Activated CD8-positive, alpha-beta memory T cell treated with anti-CD3 and anti-CD28 coated beads, Interleukin-2, amount 50 U/mL, for 24 hours (primary cell): ENCODE measurements around the gene BAX.
"Not testable (repeated sequence)": the region's sequence is repeated elsewhere in the genome, so short reads cannot be mapped to it uniquely, and the experiment has no call there.

Experiments used
- DNase-seq: peaks from one replicate; pipeline ENCODE4 v3.0.0-alpha.2; 2020; ENCODE audit errors: extremely low read depth

Gene BAX

DNA sequence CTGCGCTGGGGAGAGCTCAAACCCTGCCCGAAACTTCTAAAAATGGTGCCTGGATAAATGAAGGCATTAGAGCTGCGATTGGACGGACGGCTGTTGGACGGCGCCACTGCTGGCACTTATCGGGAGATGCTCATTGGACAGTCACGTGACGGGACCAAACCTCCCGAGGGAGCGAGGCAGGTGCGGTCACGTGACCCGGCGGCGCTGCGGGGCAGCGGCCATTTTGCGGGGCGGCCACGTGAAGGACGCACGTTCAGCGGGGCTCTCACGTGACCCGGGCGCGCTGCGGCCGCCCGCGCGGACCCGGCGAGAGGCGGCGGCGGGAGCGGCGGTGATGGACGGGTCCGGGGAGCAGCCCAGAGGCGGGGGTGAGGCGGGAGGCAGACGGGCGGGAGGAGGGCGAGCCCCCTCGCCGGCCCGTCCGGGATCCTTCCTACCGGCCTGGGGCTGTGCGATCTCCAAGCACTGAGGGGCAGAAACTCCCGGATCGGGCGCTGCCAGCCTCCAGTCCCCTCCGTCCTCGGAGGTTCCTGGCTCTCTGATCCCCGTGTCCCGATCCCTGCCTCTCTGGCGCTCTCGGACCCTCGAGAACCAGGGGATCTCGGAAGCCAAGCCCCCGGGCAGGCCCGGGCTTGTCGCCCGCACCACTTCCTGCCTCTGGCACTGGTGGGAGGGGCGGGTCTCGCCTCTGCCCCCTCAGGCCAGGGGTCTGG is at the start of gene BAX:
Gene BAX, plus strand, starts transcription at position 281 of the 713 bp plus-strand sequence. Its CDS starts 54 bp downstream, at position 335.
- peak; percentile 88 for DNase-seq

DNA sequence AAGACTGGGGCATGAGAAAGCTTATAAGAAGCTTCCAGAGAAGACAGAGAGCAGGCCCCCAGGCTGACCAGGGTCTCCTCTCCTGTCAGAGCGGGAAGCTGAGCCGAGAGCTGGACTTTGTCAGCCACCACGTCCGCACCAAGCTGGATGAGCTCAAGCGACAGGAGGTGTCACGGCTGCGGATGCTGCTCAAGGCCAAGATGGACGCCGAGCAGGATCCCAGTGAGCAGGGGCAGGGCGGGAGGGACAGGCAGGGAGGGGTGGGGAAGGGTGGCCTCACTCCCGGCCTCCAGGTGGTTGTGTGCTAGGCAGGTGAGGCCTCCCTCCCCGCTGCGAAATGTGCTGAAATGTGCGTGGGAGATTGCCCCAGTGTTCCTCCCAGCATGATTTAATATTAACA is 49.0 kb upstream of the BAX start:
- DNase-seq, result no peak

DNA sequence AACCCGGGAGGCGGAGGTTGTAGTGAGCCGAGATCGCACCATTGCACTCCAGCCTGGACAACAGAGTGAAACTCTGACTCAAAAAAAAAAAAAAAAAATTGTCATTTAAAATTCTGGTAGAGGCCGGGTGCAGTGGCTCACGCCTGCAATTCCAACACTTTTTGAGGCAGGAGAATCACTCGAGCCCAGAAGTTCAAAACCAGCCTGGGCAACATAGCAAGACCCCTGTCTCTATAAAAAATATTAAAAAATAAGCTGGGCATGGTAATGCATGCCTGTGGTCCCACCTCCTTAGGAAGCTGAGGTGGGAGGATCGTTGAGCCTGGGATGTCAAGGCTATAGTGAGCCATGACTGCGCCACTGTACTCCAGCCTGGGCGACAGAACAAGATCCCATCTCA is 48.4 kb upstream of the BAX start:
- DNase-seq, result no peak

- no peak for DNase-seq
Observed at GRCh38 chr19:48907671-48908070, 47.0 kb upstream of the BAX start.

- not testable (repeated sequence) for DNase-seq
Observed at GRCh38 chr19:48909424-48910077, 45.1 kb upstream of the BAX start.

GRCh38 chr19:48910803-48911202 is 43.9 kb upstream of the BAX start:
- no peak for DNase-seq

DNA sequence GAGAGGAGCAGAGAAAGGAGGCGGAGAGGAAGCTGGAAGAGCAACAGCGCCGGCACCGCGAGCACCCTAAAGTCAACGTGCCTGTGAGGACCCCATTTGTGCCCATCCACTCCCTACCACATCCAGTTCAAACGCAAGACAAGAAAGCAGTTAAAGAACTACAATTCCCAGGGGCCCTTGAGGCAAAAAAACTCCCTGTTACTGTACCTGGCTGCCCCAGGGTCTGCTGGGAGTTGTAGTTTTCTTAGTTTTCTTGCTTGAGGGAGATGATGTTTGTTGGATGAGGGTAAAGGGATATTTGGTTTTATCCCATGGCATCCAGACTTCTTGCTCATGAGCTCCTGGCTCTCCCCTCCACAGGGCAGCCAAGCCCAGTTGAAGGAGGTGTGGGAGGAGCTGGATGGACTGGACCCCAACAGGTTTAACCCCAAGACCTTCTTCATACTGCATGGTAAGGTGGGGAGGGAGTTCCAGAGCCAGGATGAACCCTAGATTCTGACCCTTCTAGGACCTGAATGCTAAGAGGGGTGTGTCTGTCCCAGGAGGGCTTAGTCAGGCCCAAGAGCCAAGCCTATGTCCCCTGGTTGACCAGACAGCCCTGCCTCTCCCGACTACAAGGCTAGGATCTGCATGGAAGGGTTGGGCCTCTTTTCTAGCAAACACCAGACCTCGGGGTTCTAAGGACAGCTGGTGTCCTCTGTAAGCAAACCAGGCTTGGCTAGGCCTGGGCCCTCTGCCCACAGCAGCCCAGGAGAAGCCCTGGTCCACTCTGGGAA is 41.4 kb upstream of the BAX start:
- DNase-seq, result no peak

GRCh38 chr19:48914181-48914580 is 40.5 kb upstream of the BAX start:
- no peak for DNase-seq

DNA sequence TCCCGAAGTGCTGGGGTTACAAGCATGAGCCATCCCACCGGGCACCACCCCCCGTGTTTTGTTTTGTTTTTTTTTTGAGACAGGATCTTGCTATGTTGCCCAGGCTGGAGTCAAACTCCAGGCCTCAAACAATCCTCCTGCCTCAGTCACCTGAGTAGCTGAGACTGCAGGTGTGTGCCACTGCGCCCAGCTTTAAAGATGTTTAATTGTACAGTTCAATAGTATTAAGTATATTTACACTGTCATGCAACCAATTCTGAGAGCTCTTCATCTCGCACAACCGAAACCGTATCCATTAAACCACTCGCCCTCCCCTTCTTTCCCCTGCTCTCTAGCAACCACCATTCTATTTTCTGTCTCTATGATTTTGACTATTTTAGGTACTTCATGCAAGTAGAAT is 38.9 kb upstream of the BAX start:
- DNase-seq, result no peak

DNA sequence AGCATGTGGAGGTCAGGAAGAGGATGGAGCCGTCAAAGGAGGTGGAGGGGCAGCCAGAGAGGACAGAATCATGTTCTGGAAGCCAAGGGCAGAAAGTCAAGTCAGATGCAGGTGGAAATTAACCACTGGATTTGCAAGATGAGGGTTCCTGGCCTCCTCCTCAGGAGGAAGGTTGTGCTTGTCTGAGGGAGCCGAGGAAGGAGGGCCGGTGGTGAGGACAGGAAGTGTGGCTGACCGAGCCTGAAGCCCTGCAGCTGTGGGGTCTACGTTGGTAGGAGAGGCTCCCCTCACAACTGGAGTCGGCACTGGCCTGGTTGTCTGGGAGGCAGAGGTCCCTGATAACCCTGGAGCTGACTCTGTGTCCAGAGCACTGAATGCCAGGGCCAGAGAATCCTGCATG is 36.6 kb upstream of the BAX start:
- DNase-seq, result no peak

- no peak for DNase-seq
Observed at GRCh38 chr19:48918801-48919247, 35.9 kb upstream of the BAX start.

DNA sequence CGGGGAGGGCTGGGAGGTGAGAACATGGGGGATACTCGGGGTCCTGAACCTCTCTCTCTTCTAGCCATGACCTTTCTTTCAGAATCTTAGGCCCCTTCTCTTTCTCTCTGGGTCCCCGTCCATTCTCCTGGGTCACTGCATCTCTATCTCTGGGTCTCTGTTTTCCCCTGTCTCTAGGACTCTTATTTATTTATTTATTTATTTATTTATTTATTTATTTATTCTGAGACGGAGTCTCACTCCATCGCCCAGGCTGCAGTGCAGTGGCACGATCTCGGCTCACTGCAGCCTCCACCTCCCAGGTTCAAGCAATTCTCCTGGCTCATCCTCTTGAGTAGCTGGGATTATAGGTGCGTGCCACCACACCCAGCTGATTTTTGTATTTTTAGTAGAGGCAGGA is 35.4 kb upstream of the BAX start:
- DNase-seq, result not testable (repeated sequence)

- DNase-seq, result no peak
Observed at GRCh38 chr19:48920949-48921348, 33.7 kb upstream of the BAX start.

- no peak for DNase-seq
Observed at GRCh38 chr19:48921721-48922500, 32.8 kb upstream of the BAX start.

- DNase-seq, result no peak
Observed at GRCh38 chr19:48922548-48923490, 31.9 kb upstream of the BAX start.

DNA sequence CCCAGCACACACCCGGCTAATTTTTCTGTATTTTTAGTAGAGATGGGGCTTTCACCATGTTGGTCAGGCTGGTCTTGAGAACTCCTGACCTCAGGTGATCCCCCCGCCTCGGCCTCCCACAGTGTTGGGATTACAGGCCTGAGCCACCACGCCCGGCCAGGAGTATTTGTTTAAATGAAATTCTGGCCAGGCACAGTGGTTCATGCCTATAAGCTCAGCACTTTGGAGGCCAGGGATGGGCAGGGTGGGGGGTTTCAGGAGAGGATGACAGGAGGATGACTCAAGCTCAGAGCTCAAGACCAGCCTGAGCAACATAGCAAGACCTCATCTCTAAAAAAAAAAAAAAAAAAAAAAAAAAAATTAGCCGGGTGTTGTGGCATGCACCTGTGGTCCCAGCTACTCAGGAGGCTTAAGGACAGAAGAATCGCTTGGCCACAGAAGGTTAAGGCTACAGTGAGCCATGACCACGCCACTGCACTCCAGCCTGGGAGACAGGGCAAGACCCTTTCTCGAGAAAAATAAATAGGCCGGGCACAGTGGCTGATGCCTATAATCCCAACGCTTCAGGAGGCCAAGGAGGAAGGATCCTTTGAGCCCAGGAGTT is 29.3 kb upstream of the BAX start:
- no peak for DNase-seq

DNA sequence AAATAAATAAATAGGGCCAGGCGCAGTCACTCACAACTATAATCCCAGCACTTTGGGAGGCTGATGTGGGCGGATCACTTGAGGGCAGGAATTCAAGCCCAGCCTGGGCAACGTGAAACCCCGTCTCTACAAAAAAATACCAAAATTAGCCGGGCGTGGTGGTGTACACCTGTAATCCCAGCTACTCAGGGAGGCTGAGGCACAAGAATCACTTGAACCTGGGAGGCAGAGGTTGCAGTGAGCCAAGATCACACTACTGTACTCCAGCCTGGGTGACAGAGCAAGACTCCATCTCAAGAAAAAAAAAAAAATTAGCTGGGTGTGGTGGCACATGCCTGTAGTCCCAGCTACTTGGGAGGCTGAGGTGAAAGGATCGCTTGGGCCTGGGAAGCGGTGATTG is 28.8 kb upstream of the BAX start:
- DNase-seq, result not testable (repeated sequence)

GRCh38 chr19:48926909-48927308 is 27.8 kb upstream of the BAX start:
- DNase-seq, result no peak

DNA sequence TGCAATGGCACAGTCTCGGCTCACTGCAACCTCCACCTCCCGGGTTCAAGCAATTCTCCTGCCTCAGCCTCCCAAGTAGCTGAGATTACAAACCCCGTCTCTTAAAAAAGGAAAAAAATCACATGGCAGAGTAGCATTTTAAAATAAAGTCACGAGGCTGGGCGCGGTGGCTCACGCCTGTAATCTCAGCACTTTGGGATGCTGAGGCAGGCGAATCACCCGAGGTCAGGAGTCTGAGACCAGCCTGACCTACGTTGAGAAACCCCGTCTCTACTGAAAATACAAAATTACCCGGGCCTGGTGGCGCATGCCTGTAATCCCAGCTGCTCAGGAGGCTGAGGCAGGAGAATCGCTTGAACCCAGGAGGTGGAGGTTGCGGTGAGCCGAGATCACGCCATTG is 27.0 kb upstream of the BAX start:
- not testable (repeated sequence) for DNase-seq
